GM23338 (cell line): ENCODE data around the gene RAB11FIP4. TPM values are rescaled to one million over a fixed set of nuclear protein-coding genes. Genes with fewer than 3 reads are reported as not detected.

Source experiments
- ATAC-seq: fragments of 200-7000 bp; cut with Tn5 transposase; 3 replicates; pipeline ENCODE4 v1.9.1; 2020
- DNase-seq: peaks from one replicate; pipeline ENCODE4 v3.0.0-alpha.2; 2015; ENCODE audit warnings: low spot score
- H2AFZ ChIP-seq: fragments of 200-600 bp; sonication (generic); 2 replicates; pipeline ENCODE4 v1.8.0; 2016; ENCODE audit warnings: antibody characterized with exemption, mild to moderate bottlenecking, moderate library complexity
- H3F3A ChIP-seq: fragments of 200-600 bp; sonication (generic); replicated peaks from 2 replicates; pipeline ENCODE4 v1.8.0; 2017; ENCODE audit warnings: antibody characterized with exemption, mixed run types, low read depth
- H3K27ac ChIP-seq: fragments of 200-600 bp; sonication (generic); 2 replicates; pipeline ENCODE4 v1.6.1; 2016; ENCODE audit warnings: low read depth
- H3K27me3 ChIP-seq: fragments of 200-600 bp; sonication (generic); 2 replicates; pipeline ENCODE4 v1.8.0; 2016; ENCODE audit warnings: mild to moderate bottlenecking, mixed run types, moderate library complexity; ENCODE audit not compliant: insufficient read depth
- H3K36me3 ChIP-seq: fragments of 200-600 bp; sonication (generic); 2 replicates; pipeline ENCODE4 v1.8.0; 2016; ENCODE audit warnings: mild to moderate bottlenecking; ENCODE audit not compliant: insufficient read depth
- H3K4me1 ChIP-seq: fragments of 200-600 bp; sonication (generic); 2 replicates; pipeline ENCODE4 v1.8.0; 2016; ENCODE audit warnings: mild to moderate bottlenecking, moderate library complexity; ENCODE audit not compliant: insufficient read depth
- H3K4me2 ChIP-seq: fragments of 200-600 bp; sonication (generic); 2 replicates; pipeline ENCODE4 v1.7.1; 2017; ENCODE audit warnings: mixed run types
- H3K4me3 ChIP-seq: fragments of 200-600 bp; sonication (generic); 2 replicates; pipeline ENCODE4 v1.6.1; 2016; ENCODE audit warnings: mixed run types
- H3K79me2 ChIP-seq: fragments of 200-600 bp; sonication (generic); replicated peaks from 2 replicates; pipeline ENCODE4 v1.8.0; 2017; ENCODE audit warnings: mild to moderate bottlenecking; ENCODE audit not compliant: insufficient read depth
- H3K9me2 ChIP-seq: fragments of 200-600 bp; sonication (generic); 2 replicates; pipeline ENCODE4 v1.8.0; 2017; ENCODE audit not compliant: insufficient read depth
- H4K20me1 ChIP-seq: fragments of 200-600 bp; sonication (generic); replicated peaks from 2 replicates; pipeline ENCODE4 v1.8.0; 2017; ENCODE audit warnings: mild to moderate bottlenecking; ENCODE audit not compliant: insufficient read depth
- H3K27ac Mint-ChIP-seq: 2 replicates; pipeline ENCODE4 v1.8.0; 2020; ENCODE audit warnings: inconsistent platforms, mild to moderate bottlenecking, moderate library complexity, mixed read lengths
- H3K27me3 Mint-ChIP-seq: 3 replicates; pipeline ENCODE4 v1.8.0; 2022; ENCODE audit warnings: low read depth, mild to moderate bottlenecking, moderate library complexity, mixed read lengths, inconsistent platforms; ENCODE audit not compliant: insufficient read depth, poor library complexity
- H3K36me3 Mint-ChIP-seq: 3 replicates; pipeline ENCODE4 v1.8.0; 2021; ENCODE audit warnings: low read depth, mild to moderate bottlenecking, inconsistent platforms, moderate library complexity, mixed read lengths
- H3K4me1 Mint-ChIP-seq: 3 replicates; pipeline ENCODE4 v1.8.0; 2020; ENCODE audit warnings: mild to moderate bottlenecking, inconsistent platforms, mixed read lengths
- H3K4me3 Mint-ChIP-seq: 3 replicates; pipeline ENCODE4 v1.8.0; 2021; ENCODE audit warnings: moderate library complexity, mild to moderate bottlenecking, inconsistent platforms, mixed read lengths
- H3K9me3 Mint-ChIP-seq: 3 replicates; pipeline ENCODE4 v1.8.0; 2020; ENCODE audit warnings: moderate library complexity, mild to moderate bottlenecking, inconsistent platforms, mixed read lengths
- CREB1 ChIP-seq: fragments of 250-450 bp; sonication (Bioruptor Pico); IDR thresholded peaks from 2 replicates; pipeline ENCODE4 v1.5.0; 2020; ENCODE audit warnings: low read depth, mild to moderate bottlenecking, moderate library complexity
- CTCF ChIP-seq, 2 experiments: fragments of 200-600 bp in 1 of 2; sonication (generic) in 1 of 2; conservative IDR thresholded peaks; 2 replicates each; pipeline versions ENCODE4 v1.5.1 to v1.6.1; 2016 to 2017; ENCODE audit warnings: antibody characterized with exemption in 2 of 2, low read depth in 2 of 2, mild to moderate bottlenecking in 2 of 2, moderate library complexity in 1 of 2
- ETS1 ChIP-seq: IDR thresholded peaks from 2 replicates; pipeline ENCODE4 v1.6.1; 2016; ENCODE audit warnings: antibody characterized with exemption
- EZH2 ChIP-seq: fragments of 200-600 bp; sonication (generic); IDR thresholded peaks from one replicate; pipeline ENCODE4 v1.8.0; 2017; ENCODE audit warnings: antibody characterized with exemption, mild to moderate bottlenecking, low read depth; ENCODE audit not compliant: unreplicated experiment
- EZH2phosphoT487 ChIP-seq: fragments of 200-600 bp; sonication (generic); IDR thresholded peaks from one replicate; pipeline ENCODE4 v1.8.1; 2018; ENCODE audit warnings: antibody characterized with exemption; ENCODE audit not compliant: unreplicated experiment
- JUNB ChIP-seq: IDR thresholded peaks from one replicate; pipeline ENCODE4 v1.6.1; 2016; ENCODE audit warnings: antibody characterized with exemption; ENCODE audit not compliant: unreplicated experiment
- NANOG ChIP-seq: IDR thresholded peaks from 2 replicates; pipeline ENCODE4 v1.6.1; 2016; ENCODE audit warnings: antibody characterized with exemption, borderline replicate concordance
- POLR2AphosphoS5 ChIP-seq: IDR thresholded peaks from 2 replicates; pipeline ENCODE4 v1.6.1; 2016; ENCODE audit warnings: antibody characterized with exemption, low read depth
- STAT1 ChIP-seq: IDR thresholded peaks from one replicate; pipeline ENCODE4 v1.6.1; 2016; ENCODE audit warnings: antibody characterized with exemption; ENCODE audit not compliant: unreplicated experiment
- polyA plus RNA-seq: library from polyadenylated mRNA; unstranded; fragments of >200 nt; fragmentation: Nextera tagmentation; extraction: Ambion mirVana; gene quantifications from 2 replicates; pipeline ENCODE4 v1.2.1, GENCODE V29; 2016
- total RNA-seq: library from RNA; depleted of rRNA; stranded (reverse); fragments of >200 nt; shearing (Covaris generic); gene quantifications from 2 replicates; pipeline ENCODE4 v1.2.3, GENCODE V29; 2014
- TF ChIP-seq, protein P1 (sequence below): fragments of 250-450 bp; sonication (Bioruptor Pico); IDR thresholded peaks from 2 replicates; pipeline ENCODE4 v1.5.0; 2020; ENCODE audit warnings: mild to moderate bottlenecking, moderate library complexity

RAB11FIP4 gene
- total and polyA plus RNA-seq, 2 experiments from 2014 or later, result 26.0 to 65.6 TPM

DNA sequence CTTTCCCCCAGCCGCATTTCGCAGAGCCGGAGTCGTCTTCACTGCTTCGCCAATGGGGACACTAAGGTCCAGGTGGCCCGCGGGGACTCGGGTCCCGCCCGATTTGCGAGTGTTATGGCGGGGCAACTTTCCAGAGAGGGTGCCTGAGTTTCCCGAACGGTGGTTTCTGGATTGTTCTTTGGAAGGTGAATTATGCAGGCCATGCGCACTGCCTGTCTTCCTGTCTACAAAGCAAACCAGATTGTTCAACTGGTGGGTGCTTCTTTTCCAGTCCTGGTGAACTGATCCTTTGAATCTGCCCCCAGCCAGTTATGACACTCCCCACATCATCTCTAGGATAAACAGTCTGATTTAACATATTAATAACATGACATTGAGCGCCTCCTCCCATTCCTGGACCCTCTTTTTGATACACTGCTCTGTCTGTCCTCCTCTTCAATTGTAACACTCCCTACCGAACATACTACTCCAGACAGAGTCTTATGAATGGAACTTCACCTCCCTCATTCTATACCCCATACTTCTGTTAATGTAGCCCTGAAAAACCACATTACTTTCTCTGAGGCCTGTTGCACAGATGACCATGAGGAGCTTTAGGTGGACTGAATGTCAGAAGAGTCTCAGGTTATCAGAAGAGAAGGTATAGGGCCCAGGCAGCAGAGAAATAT lies 159.0 kb downstream of the RAB11FIP4 start:
- no peaks in the 10 kb centered on the region; the same call in 2 of the 3 replicates for H3K9me3 Mint-ChIP-seq
- no peak overlapping the region for H3K27ac ChIP-seq
- H3K27ac Mint-ChIP-seq, result no peak overlapping the region
- peaks cover 12% of the 10 kb centered on the region for H3K27me3 Mint-ChIP-seq
- no peaks in the 10 kb centered on the region for H3K79me2 ChIP-seq
- peak overlapping the region; percentile 86 for H3K4me2 ChIP-seq
- H2AFZ ChIP-seq, result peak overlapping the region; percentile 91; the same call in 1 of the 2 replicates
- peaks cover 6% of the 10 kb centered on the region; the same call in 1 of the 2 replicates for H3K27me3 ChIP-seq
- H3K9me2 ChIP-seq, result no peaks in the 10 kb centered on the region
- H3K36me3 ChIP-seq, result no peaks in the 10 kb centered on the region
- H3F3A ChIP-seq, result peaks cover 8% of the 10 kb centered on the region; the same call in 1 of the 2 replicates
- H4K20me1 ChIP-seq, result no peaks in the 10 kb centered on the region
- H3K4me1 Mint-ChIP-seq, result peaks cover 4% of the 10 kb centered on the region; the same call in 1 of the 3 replicates
- H3K4me3 Mint-ChIP-seq, result peak overlapping the region; percentile 96
- peaks cover 3% of the 10 kb centered on the region; the same call in 2 of the 3 replicates for H3K36me3 Mint-ChIP-seq
- TF ChIP-seq STAT1 (no peak), EZH2 (no peak), ETS1 (no peak), EZH2phosphoT487 (no peak), POLR2AphosphoS5 (no peak), CTCF (conservative IDR thresholded peaks at IDR 0.05; ENCODE audit: low read depth in 2 of 2) (no peak), CREB1 (CRISPR knock-in tag) (no peak), NANOG (no peak)
- no peak for DNase-seq
- no peak for ATAC-seq
- peaks cover 5% of the 10 kb centered on the region; the same call in 1 of the 2 replicates for H3K4me1 ChIP-seq
- peak overlapping the region; percentile 93 for H3K4me3 ChIP-seq

DNA sequence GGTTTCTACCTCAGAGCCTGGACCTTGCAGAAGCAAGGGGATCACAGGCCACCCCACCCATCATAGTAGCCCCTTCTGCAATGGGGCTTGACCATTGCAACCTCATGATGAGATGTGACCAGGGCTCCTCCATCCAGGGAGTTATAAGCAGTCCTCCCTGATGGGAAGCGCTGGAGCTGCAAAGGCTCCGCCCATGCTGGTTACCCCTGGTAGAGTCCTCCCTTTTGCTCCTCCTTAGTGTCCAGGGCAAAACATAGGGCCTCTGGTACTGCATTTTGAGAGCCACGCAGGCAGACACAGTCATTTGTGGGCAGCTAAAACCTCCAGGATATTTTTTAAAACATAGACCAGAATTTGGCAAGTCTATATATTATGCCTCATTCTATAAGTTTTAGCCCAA lies 161.1 kb downstream of the RAB11FIP4 start:
- Histone ChIP-seq H3K4me2 (no peak overlapping the region), H3K4me1 (peaks cover 5% of the 10 kb centered on the region; the same call in 1 of the 2 replicates), H3K27ac (no peak overlapping the region), H2AFZ (no peak overlapping the region), H3K79me2 (no peaks in the 10 kb centered on the region), H4K20me1 (no peaks in the 10 kb centered on the region), H3K27me3 (peaks cover 7% of the 10 kb centered on the region; the same call in 1 of the 2 replicates), H3F3A (peaks cover 8% of the 10 kb centered on the region; the same call in 1 of the 2 replicates), H3K9me2 (no peaks in the 10 kb centered on the region), H3K36me3 (no peaks in the 10 kb centered on the region), H3K4me3 (no peak overlapping the region)
- Mint-ChIP-seq H3K36me3 (no peaks in the 10 kb centered on the region; the same call in 2 of the 3 replicates), H3K27me3 (peaks cover 16% of the 10 kb centered on the region), H3K4me1 (peaks cover 8% of the 10 kb centered on the region; the same call in 2 of the 3 replicates), H3K4me3 (no peak overlapping the region), H3K27ac (no peak overlapping the region), H3K9me3 (no peaks in the 10 kb centered on the region; the same call in 2 of the 3 replicates)
- no peak for DNase-seq
- no peak for ATAC-seq
- TF ChIP-seq CREB1 (CRISPR knock-in tag), result no peak
- no peak for TF ChIP-seq POLR2AphosphoS5
- TF ChIP-seq STAT1, result no peak
- no peak for TF ChIP-seq NANOG
- TF ChIP-seq, protein P1, sequence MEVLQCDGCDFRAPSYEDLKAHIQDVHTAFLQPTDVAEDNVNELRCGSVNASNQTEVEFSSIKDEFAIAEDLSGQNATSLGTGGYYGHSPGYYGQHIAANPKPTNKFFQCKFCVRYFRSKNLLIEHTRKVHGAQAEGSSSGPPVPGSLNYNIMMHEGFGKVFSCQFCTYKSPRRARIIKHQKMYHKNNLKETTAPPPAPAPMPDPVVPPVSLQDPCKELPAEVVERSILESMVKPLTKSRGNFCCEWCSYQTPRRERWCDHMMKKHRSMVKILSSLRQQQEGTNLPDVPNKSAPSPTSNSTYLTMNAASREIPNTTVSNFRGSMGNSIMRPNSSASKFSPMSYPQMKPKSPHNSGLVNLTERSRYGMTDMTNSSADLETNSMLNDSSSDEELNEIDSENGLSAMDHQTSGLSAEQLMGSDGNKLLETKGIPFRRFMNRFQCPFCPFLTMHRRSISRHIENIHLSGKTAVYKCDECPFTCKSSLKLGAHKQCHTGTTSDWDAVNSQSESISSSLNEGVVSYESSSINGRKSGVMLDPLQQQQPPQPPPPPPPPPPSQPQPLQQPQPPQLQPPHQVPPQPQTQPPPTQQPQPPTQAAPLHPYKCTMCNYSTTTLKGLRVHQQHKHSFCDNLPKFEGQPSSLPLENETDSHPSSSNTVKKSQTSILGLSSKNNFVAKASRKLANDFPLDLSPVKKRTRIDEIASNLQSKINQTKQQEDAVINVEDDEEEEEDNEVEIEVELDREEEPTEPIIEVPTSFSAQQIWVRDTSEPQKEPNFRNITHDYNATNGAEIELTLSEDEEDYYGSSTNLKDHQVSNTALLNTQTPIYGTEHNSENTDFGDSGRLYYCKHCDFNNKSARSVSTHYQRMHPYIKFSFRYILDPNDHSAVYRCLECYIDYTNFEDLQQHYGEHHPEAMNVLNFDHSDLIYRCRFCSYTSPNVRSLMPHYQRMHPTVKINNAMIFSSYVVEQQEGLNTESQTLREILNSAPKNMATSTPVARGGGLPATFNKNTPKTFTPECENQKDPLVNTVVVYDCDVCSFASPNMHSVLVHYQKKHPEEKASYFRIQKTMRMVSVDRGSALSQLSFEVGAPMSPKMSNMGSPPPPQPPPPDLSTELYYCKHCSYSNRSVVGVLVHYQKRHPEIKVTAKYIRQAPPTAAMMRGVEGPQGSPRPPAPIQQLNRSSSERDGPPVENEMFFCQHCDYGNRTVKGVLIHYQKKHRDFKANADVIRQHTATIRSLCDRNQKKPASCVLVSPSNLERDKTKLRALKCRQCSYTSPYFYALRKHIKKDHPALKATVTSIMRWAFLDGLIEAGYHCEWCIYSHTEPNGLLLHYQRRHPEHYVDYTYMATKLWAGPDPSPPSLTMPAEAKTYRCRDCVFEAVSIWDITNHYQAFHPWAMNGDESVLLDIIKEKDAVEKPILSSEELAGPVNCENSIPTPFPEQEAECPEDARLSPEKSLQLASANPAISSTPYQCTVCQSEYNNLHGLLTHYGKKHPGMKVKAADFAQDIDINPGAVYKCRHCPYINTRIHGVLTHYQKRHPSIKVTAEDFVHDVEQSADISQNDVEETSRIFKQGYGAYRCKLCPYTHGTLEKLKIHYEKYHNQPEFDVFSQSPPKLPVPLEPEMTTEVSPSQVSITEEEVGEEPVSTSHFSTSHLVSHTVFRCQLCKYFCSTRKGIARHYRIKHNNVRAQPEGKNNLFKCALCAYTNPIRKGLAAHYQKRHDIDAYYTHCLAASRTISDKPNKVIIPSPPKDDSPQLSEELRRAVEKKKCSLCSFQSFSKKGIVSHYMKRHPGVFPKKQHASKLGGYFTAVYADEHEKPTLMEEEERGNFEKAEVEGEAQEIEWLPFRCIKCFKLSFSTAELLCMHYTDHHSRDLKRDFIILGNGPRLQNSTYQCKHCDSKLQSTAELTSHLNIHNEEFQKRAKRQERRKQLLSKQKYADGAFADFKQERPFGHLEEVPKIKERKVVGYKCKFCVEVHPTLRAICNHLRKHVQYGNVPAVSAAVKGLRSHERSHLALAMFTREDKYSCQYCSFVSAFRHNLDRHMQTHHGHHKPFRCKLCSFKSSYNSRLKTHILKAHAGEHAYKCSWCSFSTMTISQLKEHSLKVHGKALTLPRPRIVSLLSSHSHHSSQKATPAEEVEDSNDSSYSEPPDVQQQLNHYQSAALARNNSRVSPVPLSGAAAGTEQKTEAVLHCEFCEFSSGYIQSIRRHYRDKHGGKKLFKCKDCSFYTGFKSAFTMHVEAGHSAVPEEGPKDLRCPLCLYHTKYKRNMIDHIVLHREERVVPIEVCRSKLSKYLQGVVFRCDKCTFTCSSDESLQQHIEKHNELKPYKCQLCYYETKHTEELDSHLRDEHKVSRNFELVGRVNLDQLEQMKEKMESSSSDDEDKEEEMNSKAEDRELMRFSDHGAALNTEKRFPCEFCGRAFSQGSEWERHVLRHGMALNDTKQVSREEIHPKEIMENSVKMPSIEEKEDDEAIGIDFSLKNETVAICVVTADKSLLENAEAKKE, result no peak
- no peak for TF ChIP-seq EZH2phosphoT487
- TF ChIP-seq JUNB, result no peak
